SK-N-SH (cell line): Measurements from ENCODE around the gene LAMC2. TPM values are rescaled to one million over a fixed set of nuclear protein-coding genes. Genes with fewer than 3 reads are reported as not detected.

Experiments used
- CTCF ChIA-PET: fragments of 300-600, 350-600 bp; formaldehyde crosslinking; extraction: SDS; loops from one replicate; lab custom pipeline; 2021; lab: Yijun Ruan, JAX
- POLR2A ChIA-PET: fragments of 350-600 bp; sonication (Branson Sonifier 250); formaldehyde crosslinking; extraction: SDS; loops from one replicate; lab custom pipeline; 2020; ENCODE audit warnings: antibody characterized with exemption, inconsistent platforms; lab: Yijun Ruan, JAX
- DNase-seq: peaks from one replicate; pipeline ENCODE4 v3.0.0; 2012
- H2AFZ ChIP-seq: fragments of 200-600 bp; sonication (generic); 2 replicates; pipeline ENCODE4 v1.8.1; 2016; ENCODE audit warnings: antibody characterized with exemption, mild to moderate bottlenecking, low read depth
- H3F3A ChIP-seq: fragments of 200-600 bp; sonication (generic); replicated peaks from 2 replicates; pipeline ENCODE3; 2016; ENCODE audit warnings: antibody characterized with exemption, mild to moderate bottlenecking; ENCODE audit not compliant: insufficient read depth
- H3K27ac ChIP-seq, 2 experiments: fragments of 200-500 bp in 1 of 2; fragments of 200-600 bp in 1 of 2; sonication (Bioruptor generic) in 1 of 2; sonication (generic), shearing (Covaris generic) in 1 of 2; 2 replicates each; pipeline versions ENCODE4 v1.5.1 to v1.6.1; 2014 to 2016; ENCODE audit warnings: low read depth in 2 of 2, inconsistent platforms in 1 of 2, low read length in 1 of 2, mild to moderate bottlenecking in 1 of 2, mixed read lengths in 1 of 2
- H3K27me3 ChIP-seq: fragments of 200-600 bp; sonication (generic), shearing (Covaris generic); 2 replicates; pipeline ENCODE4 v1.6.1; 2016; ENCODE audit warnings: mixed run types; ENCODE audit not compliant: insufficient read depth
- H3K36me3 ChIP-seq, 2 experiments: fragments of 200-500 bp in 1 of 2; fragments of 200-600 bp in 1 of 2; sonication (Bioruptor generic) in 1 of 2; sonication (generic) in 1 of 2; replicated peaks in 1 of 2; 2 replicates each; pipeline versions ENCODE3 to v1.5.1; 2014 to 2016; ENCODE audit warnings: low read length in 1 of 2, mild to moderate bottlenecking in 1 of 2; ENCODE audit not compliant: insufficient read depth in 2 of 2, control insufficient read depth in 1 of 2
- H3K4me1 ChIP-seq, 2 experiments: fragments of 200-500 bp in 1 of 2; fragments of 200-600 bp in 1 of 2; sonication (Bioruptor generic) in 1 of 2; sonication (generic), shearing (Covaris generic) in 1 of 2; 2 replicates each; pipeline versions ENCODE4 v1.5.1 to v1.6.1; 2014 to 2016; ENCODE audit warnings: low read depth in 1 of 2, low read length in 1 of 2, mixed run types in 1 of 2; ENCODE audit not compliant: insufficient read depth in 2 of 2, control insufficient read depth in 1 of 2
- H3K4me2 ChIP-seq: fragments of 200-600 bp; sonication (generic), shearing (Covaris generic); 2 replicates; pipeline ENCODE4 v1.6.1; 2017; ENCODE audit warnings: mixed run types
- H3K4me3 ChIP-seq, 2 experiments: fragments of 200-500 bp in 1 of 2; fragments of 200-600 bp in 1 of 2; sonication (Bioruptor generic) in 1 of 2; sonication (generic), shearing (Covaris generic) in 1 of 2; 2 replicates each; pipeline versions ENCODE4 v1.5.1 to v1.8.1; 2014 to 2016; ENCODE audit warnings: low read depth in 2 of 2, inconsistent platforms in 1 of 2, low read length in 1 of 2, mild to moderate bottlenecking in 1 of 2, mixed read lengths in 1 of 2, moderate library complexity in 1 of 2
- H3K79me2 ChIP-seq: fragments of 200-600 bp; sonication (generic); 2 replicates; pipeline ENCODE4 v1.8.1; 2017; ENCODE audit warnings: mild to moderate bottlenecking; ENCODE audit not compliant: insufficient read depth
- H3K9ac ChIP-seq: fragments of 200-600 bp; sonication (generic); 2 replicates; pipeline ENCODE4 v1.6.1; 2017; ENCODE audit warnings: mixed run types
- H3K9me2 ChIP-seq: fragments of 200-600 bp; sonication (generic); 2 replicates; pipeline ENCODE4 v1.6.1; 2017; ENCODE audit warnings: mixed run types
- H3K9me3 ChIP-seq: fragments of 200-600 bp; sonication (generic); 2 replicates; pipeline ENCODE4 v1.6.1; 2017; ENCODE audit warnings: mixed run types, mild to moderate bottlenecking, moderate library complexity
- H4K20me1 ChIP-seq: fragments of 200-600 bp; sonication (generic); 2 replicates; pipeline ENCODE4 v1.6.1; 2017; ENCODE audit warnings: mild to moderate bottlenecking, mixed run types; ENCODE audit not compliant: insufficient read depth
- CHD2 ChIP-seq: fragments of 150-350 bp; IDR thresholded peaks from 2 replicates; pipeline ENCODE4 v1.6.1; 2018; ENCODE audit warnings: low read length; ENCODE audit not compliant: partially characterized antibody
- ELF1 ChIP-seq: IDR thresholded peaks from 2 replicates; pipeline ENCODE4 v1.4.0; 2012
- EP300 ChIP-seq, 2 experiments: IDR thresholded peaks; 2 replicates each; pipeline versions ENCODE4 v1.4.0 to v1.6.1; 2012; ENCODE audit warnings: borderline replicate concordance in 1 of 2, low read depth in 1 of 2, low read length in 1 of 2
- EZH2phosphoT487 ChIP-seq: fragments of 200-600 bp; sonication (generic); IDR thresholded peaks from 2 replicates; pipeline ENCODE4 v1.6.1; 2017; ENCODE audit warnings: low read depth, mixed run types, mild to moderate bottlenecking, antibody characterized with exemption, moderate library complexity, borderline replicate concordance
- FOSL2 ChIP-seq: IDR thresholded peaks from 2 replicates; pipeline ENCODE4 v1.4.0; 2012; ENCODE audit warnings: low read depth, mild to moderate bottlenecking, moderate library complexity, borderline replicate concordance
- MEF2A ChIP-seq: IDR thresholded peaks from 2 replicates; pipeline ENCODE4 v1.4.0; 2012; ENCODE audit warnings: low read depth, borderline replicate concordance
- MXI1 ChIP-seq: IDR thresholded peaks from 2 replicates; pipeline ENCODE4 v1.6.1; 2012; ENCODE audit warnings: mild to moderate bottlenecking, low read depth, low read length, improper control_type of control experiment
- NFIC ChIP-seq: IDR thresholded peaks from 2 replicates; pipeline ENCODE4 v1.4.0; 2012; ENCODE audit warnings: borderline replicate concordance
- NRF1 ChIP-seq: IDR thresholded peaks from 2 replicates; pipeline ENCODE4 v1.6.1; 2012; ENCODE audit warnings: low read depth, mild to moderate bottlenecking, low read length
- POLR2AphosphoS5 ChIP-seq: IDR thresholded peaks from 2 replicates; pipeline ENCODE4 v1.6.1; 2012; ENCODE audit warnings: low read depth, low read length
- RCOR1 ChIP-seq: fragments of 150-350 bp; IDR thresholded peaks from 2 replicates; pipeline ENCODE4 v1.6.1; 2017; ENCODE audit warnings: antibody characterized with exemption, low read length
- SMC3 ChIP-seq: IDR thresholded peaks from 2 replicates; pipeline ENCODE4 v1.6.1; 2012; ENCODE audit warnings: low read depth, low read length, improper control_type of control experiment
- TEAD4 ChIP-seq: IDR thresholded peaks from 2 replicates; pipeline ENCODE4 v1.4.0; 2012; ENCODE audit warnings: mild to moderate bottlenecking, borderline replicate concordance; ENCODE audit not compliant: insufficient read depth
- YY1 ChIP-seq: IDR thresholded peaks from 2 replicates; pipeline ENCODE4 v1.4.0; 2012; ENCODE audit warnings: low read depth, mild to moderate bottlenecking
- WGBS: methylation state at CpG from one replicate; pipeline ENCODE4 v1.1.6; 2017; ENCODE audit warnings: low lambda C conversion rate; 5-methylcytosine and 5-hydroxymethylcytosine counted together
- polyA plus RNA-seq, 3 experiments: library from polyadenylated mRNA; depleted of rRNA; stranded (reverse); fragments of >200 nt; gene quantifications; 2 replicates each; pipeline ENCODE4 v1.2.3, GENCODE V29; 2012
- TF ChIP-seq, protein P1 (sequence below): IDR thresholded peaks from 2 replicates; pipeline ENCODE4; 2012
- TF ChIP-seq, protein P2 (sequence below): IDR thresholded peaks from 2 replicates; pipeline ENCODE4 v1.4.0; 2012; ENCODE audit warnings: low read depth, borderline replicate concordance
- TF ChIP-seq, protein P3 (sequence below): fragments of 200-600 bp; sonication (generic); IDR thresholded peaks from 2 replicates; pipeline ENCODE4 v1.6.1; 2017; ENCODE audit warnings: antibody characterized with exemption, mild to moderate bottlenecking, moderate library complexity

The LAMC2 gene
- polyA plus RNA-seq, 1 of the 3 experiments (the other 2 are of a cell fraction) = 0.15 TPM

DNA sequence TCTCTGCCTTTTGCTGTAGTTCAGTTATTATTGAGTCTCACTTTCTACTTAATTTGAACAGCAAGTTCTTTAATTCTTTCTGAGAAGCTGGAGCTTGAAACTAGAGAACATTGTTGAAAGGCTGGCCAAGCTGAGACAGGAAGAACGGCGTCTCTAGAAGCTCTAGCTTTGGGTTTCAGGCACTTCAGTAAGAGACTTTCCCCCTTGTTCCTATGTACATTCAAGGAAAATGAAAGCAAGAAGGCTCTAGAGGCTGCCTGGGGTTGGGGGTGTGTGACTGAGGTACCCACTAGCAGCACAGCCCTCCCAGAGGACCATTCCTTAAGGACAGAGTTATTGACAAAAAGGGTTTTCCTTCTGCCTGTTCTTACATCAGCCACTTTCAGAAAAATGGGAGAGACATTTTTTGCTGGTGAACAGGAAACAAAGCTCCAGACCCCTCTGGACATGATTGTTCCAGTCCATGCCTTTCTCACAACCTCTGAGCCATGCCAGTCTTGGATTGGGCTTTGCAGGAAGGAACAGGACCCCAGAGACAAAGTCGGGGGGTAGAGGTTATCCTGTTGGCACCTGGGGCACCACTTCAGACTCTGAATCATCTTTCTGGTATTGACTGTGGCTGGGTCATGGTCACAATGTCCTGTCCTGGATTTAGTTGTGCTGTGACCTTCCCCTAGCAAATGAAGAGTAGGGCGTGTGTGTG, 63.1 kb downstream of the LAMC2 start:
- no peaks in the 10 kb centered on the region for H4K20me1 ChIP-seq
- no peaks in the 10 kb centered on the region for H3K9me2 ChIP-seq
- H3K36me3 ChIP-seq = no peaks in the 10 kb centered on the region
- no peak overlapping the region for H2AFZ ChIP-seq
- no peaks in the 10 kb centered on the region for H3K79me2 ChIP-seq
- POLR2A ChIA-PET = no interaction called here
- no peak overlapping the region for H3K4me2 ChIP-seq
- H3K9ac ChIP-seq = no peak overlapping the region
- H3K9me3 ChIP-seq = no peaks in the 10 kb centered on the region
- no peak overlapping the region for H3K4me3 ChIP-seq
- DNase-seq = no peak
- TF ChIP-seq, protein P1, sequence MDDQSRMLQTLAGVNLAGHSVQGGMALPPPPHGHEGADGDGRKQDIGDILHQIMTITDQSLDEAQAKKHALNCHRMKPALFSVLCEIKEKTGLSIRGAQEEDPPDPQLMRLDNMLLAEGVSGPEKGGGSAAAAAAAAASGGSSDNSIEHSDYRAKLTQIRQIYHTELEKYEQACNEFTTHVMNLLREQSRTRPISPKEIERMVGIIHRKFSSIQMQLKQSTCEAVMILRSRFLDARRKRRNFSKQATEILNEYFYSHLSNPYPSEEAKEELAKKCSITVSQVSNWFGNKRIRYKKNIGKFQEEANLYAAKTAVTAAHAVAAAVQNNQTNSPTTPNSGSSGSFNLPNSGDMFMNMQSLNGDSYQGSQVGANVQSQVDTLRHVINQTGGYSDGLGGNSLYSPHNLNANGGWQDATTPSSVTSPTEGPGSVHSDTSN = no peak
- TF ChIP-seq RCOR1 (no peak), CHD2 (no peak), FOSL2 (no peak), YY1 (no peak), MXI1 (no peak), ELF1 (no peak), MEF2A (no peak), POLR2AphosphoS5 (no peak), SMC3 (no peak), EZH2phosphoT487 (no peak)
- H3K4me1 ChIP-seq = no peaks in the 10 kb centered on the region
- H3K27me3 ChIP-seq = 0 out of 2 replicates have a peak, but pooled peaks cover 4% of the 10 kb centered on the region
- no peaks in the 10 kb centered on the region for H3F3A ChIP-seq
- WGBS = 75% methylated on average over 4 of the region's 4 CpGs
- CTCF ChIA-PET = interaction anchor here (2.3 kb wide), 1 partner anchor 14 kb away, joined by 10 read pairs; no protein-coding TSS in a partner anchor
- H3K27ac ChIP-seq = no peak overlapping the region

DNA sequence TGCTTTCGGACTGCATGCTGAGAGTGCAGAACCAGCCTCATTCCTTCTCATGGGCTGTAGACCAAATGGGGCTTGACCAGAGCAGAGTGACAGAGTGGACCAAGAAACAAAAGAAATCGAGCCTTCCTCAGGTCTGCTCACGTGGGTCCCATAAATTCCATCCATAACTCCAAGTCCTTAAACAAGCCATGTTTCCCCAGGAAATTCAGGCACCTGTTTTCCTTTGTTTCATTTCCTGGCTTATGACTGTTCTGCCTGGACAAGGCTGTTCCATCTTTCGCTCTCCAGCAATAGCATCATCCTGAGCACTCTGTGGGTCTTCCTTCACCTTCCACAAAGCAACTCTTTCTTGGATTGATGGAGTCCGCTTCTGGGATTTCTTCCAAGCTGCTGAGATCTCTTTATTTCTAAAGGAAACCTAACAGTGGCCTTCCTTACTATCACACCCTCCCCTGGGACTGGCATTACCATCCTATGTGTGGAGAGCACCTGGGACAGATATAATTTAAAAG, 63.9 kb downstream of the LAMC2 start:
- H3K9me2 ChIP-seq = no peaks in the 10 kb centered on the region
- H3K4me3 ChIP-seq = no peak overlapping the region
- no peak overlapping the region for H3K9ac ChIP-seq
- no peak for DNase-seq
- CTCF ChIA-PET = no interaction called here
- H3K27ac ChIP-seq = no peak overlapping the region
- TF ChIP-seq NRF1 (no peak), MEF2A (no peak), NFIC (no peak), TEAD4 (no peak), EP300 (IDR thresholded peaks at IDR 0.05; ENCODE audit: borderline replicate concordance in 1 of 2, low read depth in 1 of 2, low read length in 1 of 2) (no peak), CHD2 (no peak)
- TF ChIP-seq, protein P2, sequence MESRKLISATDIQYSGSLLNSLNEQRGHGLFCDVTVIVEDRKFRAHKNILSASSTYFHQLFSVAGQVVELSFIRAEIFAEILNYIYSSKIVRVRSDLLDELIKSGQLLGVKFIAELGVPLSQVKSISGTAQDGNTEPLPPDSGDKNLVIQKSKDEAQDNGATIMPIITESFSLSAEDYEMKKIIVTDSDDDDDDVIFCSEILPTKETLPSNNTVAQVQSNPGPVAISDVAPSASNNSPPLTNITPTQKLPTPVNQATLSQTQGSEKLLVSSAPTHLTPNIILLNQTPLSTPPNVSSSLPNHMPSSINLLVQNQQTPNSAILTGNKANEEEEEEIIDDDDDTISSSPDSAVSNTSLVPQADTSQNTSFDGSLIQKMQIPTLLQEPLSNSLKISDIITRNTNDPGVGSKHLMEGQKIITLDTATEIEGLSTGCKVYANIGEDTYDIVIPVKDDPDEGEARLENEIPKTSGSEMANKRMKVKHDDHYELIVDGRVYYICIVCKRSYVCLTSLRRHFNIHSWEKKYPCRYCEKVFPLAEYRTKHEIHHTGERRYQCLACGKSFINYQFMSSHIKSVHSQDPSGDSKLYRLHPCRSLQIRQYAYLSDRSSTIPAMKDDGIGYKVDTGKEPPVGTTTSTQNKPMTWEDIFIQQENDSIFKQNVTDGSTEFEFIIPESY = no peak
- TF ChIP-seq, protein P3, sequence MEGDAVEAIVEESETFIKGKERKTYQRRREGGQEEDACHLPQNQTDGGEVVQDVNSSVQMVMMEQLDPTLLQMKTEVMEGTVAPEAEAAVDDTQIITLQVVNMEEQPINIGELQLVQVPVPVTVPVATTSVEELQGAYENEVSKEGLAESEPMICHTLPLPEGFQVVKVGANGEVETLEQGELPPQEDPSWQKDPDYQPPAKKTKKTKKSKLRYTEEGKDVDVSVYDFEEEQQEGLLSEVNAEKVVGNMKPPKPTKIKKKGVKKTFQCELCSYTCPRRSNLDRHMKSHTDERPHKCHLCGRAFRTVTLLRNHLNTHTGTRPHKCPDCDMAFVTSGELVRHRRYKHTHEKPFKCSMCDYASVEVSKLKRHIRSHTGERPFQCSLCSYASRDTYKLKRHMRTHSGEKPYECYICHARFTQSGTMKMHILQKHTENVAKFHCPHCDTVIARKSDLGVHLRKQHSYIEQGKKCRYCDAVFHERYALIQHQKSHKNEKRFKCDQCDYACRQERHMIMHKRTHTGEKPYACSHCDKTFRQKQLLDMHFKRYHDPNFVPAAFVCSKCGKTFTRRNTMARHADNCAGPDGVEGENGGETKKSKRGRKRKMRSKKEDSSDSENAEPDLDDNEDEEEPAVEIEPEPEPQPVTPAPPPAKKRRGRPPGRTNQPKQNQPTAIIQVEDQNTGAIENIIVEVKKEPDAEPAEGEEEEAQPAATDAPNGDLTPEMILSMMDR = no peak
- TF ChIP-seq, protein P1 = no peak
- TF ChIP-seq, all 33 proteins: peak for 0
- no peak overlapping the region for H2AFZ ChIP-seq
- H3K27me3 ChIP-seq = 0 out of 2 replicates have a peak, but pooled peaks cover 4% of the 10 kb centered on the region
- H4K20me1 ChIP-seq = no peaks in the 10 kb centered on the region
- no peaks in the 10 kb centered on the region for H3K4me1 ChIP-seq
- H3K36me3 ChIP-seq = peaks cover 0 to under 1% of the 10 kb centered on the region in 2 experiments
- no peak overlapping the region for H3K4me2 ChIP-seq
- WGBS = 59% methylated on average over 5 of the region's 5 CpGs
- no peaks in the 10 kb centered on the region for H3K79me2 ChIP-seq
- H3K9me3 ChIP-seq = 0 out of 2 replicates have a peak, but pooled peaks cover 2% of the 10 kb centered on the region
- no peaks in the 10 kb centered on the region for H3F3A ChIP-seq
- POLR2A ChIA-PET = no interaction called here
